Non-pigmented ciliary epithelial cell (primary cell): ENCODE results near the gene APOL4.
"Not testable (repeated sequence)": the region's sequence is repeated elsewhere in the genome, so short reads cannot be mapped to it uniquely, and the experiment has no call there.

Source experiments
- DNase-seq: peaks from one replicate; pipeline ENCODE4 v3.0.0-alpha.2; 2010; ENCODE audit warnings: low read depth

APOL4 gene, protein sequence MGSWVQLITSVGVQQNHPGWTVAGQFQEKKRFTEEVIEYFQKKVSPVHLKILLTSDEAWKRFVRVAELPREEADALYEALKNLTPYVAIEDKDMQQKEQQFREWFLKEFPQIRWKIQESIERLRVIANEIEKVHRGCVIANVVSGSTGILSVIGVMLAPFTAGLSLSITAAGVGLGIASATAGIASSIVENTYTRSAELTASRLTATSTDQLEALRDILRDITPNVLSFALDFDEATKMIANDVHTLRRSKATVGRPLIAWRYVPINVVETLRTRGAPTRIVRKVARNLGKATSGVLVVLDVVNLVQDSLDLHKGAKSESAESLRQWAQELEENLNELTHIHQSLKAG

DNA sequence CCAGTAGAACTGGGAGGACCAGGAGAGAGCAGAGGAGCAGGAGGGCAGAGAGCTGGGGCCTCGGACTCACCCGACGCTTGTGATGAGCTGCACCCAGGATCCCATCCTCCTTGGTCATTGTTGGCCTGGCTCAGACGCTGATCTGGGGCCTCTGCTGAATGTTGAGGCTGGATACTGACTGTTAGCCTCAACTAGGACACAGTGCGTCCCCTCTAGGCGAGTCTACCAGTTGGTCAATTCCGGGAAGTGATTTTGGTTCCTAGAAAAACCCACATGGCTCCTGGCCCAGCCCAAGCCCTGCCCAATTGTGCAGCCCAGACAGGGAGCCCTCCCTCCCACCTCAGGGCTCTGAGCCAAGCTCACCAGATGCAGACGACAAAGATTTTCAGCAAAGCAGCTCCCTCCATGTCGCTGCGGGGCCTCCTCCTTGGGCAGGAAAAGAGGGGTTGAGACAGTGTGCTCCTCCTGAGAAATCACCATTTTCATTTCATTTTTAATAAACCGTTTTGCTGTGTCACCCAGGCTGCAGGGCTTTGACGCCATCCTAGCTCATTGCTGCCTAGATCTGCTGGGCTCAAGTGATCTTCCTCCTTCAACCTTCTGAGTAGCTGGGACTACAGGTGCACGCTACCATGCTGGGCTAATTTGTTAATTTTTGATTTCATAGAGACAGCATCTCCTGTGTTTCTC, at the start of gene APOL4:
APOL4 (minus strand) TSS at position 180 of the 690 bp plus-strand sequence; CDS start at position 105, 75 bp downstream.
- DNase-seq, result no peak

- not testable (repeated sequence) for DNase-seq
Observed at GRCh38 chr22:36250292-36250960, 48.8 kb upstream of the APOL4 start.

- no peak for DNase-seq
Observed at GRCh38 chr22:36249160-36249559, 47.6 kb upstream of the APOL4 start.

GRCh38 chr22:36247955-36248354, 46.3 kb upstream of the APOL4 start:
- no peak for DNase-seq

DNA sequence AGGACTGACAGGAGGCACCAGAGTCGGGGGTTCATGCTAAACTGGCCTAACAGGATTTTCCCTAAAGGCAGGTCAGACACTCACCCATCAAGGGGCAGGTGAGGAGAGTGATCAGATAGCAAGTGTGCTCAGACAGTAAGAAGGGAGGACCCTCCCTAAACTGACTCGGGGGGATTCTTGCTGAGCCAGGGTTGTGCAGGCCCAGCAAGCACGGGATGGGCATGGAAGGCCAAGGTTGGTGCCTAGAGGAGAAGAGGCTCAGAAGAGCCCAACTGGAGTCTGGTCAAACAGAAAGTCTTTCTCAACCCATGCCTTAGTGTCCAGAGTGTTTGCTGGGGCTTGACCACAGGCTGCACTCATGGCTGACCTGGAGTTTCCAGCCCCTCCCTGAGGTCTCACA, 45.1 kb upstream of the APOL4 start:
- no peak for DNase-seq

DNA sequence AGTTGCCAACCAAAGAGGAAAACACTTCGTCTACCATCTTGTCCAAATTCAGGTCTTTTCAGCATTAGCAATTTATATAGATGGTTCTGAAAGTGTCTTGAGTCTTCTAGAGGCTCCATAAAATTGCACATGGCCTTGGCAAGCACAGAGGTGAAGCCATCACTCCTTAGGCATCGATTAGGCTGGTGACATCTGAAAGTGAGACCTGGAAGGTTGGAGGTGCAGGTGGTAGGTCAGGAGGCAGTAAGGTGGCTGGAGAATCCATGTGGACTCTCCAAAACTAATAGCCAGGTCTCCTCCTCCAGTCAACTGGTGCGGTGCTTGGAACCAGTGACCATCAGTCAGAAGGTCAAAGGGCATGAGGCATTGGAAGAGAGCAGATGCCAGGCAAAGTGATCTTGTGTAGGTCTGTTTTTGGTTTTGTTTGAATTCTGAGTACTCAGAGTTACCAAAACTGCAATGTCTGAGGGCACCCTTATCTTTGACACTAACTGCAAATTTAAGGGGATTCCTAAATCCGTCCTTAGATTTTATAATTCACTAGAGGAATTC, 44.3 kb upstream of the APOL4 start:
- DNase-seq, result no peak

- no peak for DNase-seq
Observed at GRCh38 chr22:36244522-36245391, 43.1 kb upstream of the APOL4 start.

GRCh38 chr22:36243986-36244385, 42.4 kb upstream of the APOL4 start:
- DNase-seq, result no peak

GRCh38 chr22:36239401-36240171, 38.0 kb upstream of the APOL4 start, which contains the start of gene APOL2:
Gene APOL2 (minus strand): TSS chr22:36239527. CDS start chr22:36233162, 6,365 bp downstream.
- DNase-seq, result peak; percentile 87

DNA sequence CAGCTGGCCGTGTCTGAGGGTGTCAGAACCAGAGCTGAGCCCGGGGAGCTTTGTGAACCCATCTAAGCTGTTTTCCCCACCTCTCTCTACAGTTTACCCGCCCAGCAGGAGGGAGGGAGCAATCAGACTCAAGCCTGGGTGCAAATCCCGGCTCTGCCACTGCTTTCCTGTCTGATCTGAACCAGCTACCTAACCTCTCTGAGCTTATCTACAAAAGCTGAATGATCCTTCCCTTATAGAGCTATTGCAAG, 37.5 kb upstream of the APOL4 start:
- DNase-seq, result no peak

- no peak for DNase-seq
Observed at GRCh38 chr22:36238373-36239149, 37.0 kb upstream of the APOL4 start.

DNA sequence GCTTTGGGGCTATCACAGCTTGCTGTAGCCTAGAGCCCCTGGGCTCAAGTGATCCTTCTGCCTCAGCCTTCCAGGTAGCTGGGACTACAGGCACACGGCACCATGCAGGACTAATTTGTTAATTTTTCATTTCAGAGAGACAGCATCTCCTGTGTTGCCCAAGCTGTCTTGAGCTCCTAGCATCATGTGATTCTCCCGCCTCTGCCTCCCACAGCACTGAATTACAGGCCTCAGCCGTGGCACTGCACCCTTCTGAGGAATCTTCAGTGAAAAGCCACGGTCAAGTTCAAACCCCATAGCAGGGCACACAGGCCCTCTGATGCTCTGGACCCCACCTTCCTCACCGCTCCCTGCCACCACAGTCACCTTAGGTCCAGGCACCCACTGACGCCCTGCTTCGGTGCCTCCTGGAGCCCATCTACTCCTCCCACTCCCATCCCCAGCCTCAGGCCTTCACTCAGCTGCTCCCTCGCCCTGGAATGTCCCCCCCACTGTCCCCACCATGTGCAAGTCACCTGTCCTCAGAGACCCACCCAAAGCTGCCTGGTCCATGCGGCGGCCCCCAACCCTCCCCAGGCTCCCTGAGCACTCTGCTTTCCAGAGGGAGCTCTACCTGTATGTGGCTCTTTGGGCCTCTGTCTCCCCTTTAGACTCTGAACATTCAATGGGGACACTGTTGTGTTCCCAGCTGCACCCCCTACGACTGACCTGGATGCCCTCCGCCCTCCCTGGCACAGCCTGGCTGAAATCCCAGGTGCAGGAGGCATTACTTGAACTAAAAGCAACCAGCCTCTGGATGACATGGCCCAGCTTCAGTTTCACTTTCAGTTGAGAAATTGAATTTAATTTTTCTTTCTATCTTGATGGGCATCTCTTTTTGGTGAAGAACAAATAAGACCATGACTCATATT, 36.1 kb upstream of the APOL4 start:
- DNase-seq, result no peak

GRCh38 chr22:36236388-36237319, 35.0 kb upstream of the APOL4 start:
- DNase-seq, result no peak

DNA sequence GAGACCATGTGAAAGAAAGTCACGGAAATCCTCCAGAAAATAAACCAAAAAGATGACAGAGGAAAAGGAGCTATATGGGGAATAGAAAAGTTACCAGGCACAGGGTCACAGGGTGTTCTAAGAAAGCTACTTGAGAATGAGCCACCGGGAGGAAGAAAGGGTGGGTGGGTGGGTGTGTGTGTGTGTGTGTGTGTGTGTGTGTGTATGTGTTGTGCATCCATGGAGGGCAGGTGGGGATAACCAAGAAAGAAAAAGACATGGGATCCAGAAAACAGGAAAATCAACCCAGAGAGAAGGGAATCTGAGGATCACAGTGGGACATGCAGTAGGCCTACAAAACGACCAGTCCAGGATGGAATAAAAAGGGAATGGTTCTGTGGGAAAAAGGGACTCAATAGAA, 34.0 kb upstream of the APOL4 start:
- DNase-seq, result no peak

DNA sequence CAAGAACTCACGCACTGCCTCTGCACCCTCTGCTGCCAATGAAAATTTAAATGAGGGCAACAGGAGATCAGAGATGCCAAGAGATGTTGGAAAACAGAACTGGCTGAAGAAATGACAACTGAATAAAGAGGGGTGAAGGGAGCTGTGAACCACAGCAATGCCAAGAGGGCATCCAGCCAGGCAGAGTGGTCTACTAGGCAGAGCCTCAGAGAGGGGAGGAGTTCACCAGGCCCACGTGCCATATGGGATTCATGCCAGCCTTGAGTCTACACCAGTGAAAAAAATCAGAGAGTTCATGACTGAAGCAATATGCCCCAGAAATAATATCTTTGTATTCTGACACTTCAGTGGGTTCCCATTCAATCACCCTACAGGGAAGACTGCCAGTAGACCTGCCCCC, 33.3 kb upstream of the APOL4 start:
- no peak for DNase-seq

DNA sequence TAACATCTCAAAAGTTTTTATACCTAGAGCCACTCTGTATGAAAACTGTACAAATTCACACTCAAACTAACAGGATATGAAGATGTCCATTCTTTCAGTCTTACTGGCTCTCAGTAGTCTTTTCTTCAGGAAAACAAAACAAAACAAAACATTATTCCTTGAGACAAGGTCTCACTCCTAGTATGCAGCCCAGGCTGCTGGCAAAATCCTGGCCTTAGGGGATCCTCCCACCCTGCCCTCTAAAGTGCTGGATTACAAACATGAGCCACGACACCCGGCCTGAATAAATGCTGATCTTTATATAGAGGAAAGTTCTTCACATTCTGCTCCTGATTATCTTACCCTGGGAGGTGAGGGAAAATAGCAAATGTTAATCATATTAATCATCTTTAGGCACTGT, 32.6 kb upstream of the APOL4 start:
- no peak for DNase-seq

DNA sequence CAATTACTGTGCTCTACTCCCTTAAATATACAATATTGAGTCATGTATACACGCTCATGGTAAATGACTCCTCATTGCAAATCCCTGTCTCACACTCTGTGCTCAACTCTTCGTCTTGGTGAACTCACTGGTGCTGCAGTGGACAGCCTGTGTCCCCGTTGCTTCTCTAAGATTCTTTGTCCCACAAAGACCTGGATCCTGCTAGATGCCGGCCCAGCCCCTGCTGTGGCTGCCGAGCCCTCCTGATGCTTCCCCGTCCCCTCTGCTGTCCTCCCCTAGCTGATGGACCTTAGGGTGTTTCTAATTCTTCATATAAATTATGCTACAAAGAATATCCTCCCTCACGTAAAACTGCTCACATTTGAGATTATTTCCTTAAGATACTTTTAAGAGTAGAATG, 32.2 kb upstream of the APOL4 start:
- DNase-seq, result no peak

DNA sequence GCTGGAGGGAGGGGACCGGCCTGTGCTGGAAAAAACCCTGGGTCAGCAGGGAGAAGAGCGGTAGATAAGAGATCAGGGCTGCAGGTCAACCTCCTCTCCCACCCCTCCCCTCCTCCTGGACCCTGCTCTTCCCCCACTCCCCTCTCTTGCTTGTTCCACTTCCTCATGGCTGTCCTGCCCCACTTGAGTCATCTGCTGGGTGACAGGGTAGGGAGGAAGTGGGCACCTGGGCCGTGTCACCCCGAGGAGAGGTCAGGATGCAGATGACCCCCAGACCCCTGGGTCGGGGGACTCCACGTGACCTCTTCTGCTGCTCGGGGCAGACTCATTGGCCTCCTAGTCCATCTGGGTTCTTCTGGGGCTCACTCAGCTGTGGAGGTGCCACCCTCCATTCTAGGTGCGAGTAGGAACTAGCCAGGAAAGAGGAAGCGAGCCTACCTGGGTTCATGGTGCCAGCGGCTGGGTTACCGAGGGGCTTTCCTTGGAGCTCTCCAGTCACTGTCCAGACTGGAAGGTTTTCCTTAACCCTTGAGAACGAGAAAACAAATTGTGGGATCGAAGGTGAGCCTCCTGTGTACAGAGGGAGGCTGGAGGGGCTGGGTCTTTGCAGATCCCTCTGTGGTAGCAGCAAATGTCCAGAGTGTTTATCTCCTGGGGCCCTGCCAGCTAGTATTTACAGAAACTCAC, 31.2 kb upstream of the APOL4 start:
- DNase-seq, result no peak
